Measurements from ENCODE around the gene NRP1.
A peak's percentile ranks its signal among the peaks of the same experiment; 100 is the strongest.
"Not testable (repeated sequence)": the region's sequence is repeated elsewhere in the genome, so short reads cannot be mapped to it uniquely, and the experiment has no call there.

NRP1 gene

GRCh38 chr10:33153968-33154327 is 180.5 kb downstream of the NRP1 start:
- no peak for DNase-seq (ENCODE audit: low read depth in 2 of 2, low spot score in 1 of 2)

DNA sequence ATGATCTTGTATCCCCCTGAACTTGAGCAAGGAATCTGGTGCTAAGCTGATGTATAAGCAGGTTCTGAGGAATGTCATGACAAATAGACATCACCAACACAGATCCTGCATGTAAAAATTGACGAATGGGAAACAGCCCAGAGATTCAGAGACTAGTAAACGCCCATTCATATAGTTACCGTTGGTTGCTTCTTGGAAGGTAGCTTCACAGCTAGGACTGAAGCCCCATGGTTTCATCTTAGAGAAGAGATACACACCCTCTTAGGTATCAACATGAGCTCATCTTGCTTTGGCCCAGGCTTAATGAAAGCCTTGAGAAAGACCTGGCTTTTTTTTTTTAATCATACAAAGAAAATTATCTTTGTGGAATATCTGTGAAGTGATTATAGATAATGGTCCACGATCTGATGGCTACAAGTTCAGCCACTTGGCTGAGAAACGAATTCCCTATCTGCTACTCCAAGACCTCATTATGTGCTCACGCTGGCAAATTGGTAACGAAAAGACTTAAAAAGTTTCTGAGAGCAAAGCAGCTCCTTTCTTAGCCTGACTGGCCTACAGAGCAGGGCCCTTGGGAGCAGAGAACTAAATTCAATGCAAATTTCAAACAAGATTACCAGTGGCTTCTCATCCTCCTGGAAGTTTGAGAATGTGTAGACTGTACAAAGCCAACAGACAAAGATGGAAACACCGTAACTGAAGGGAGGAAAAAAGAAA is 181.1 kb downstream of the NRP1 start:
- no peak for DNase-seq (ENCODE audit: low read depth in 2 of 2, low spot score in 1 of 2)

GRCh38 chr10:33152750-33153149 is 181.7 kb downstream of the NRP1 start:
- DNase-seq (ENCODE audit: low read depth in 2 of 2, low spot score in 1 of 2): no peak

- no peak for DNase-seq (ENCODE audit: low read depth in 2 of 2, low spot score in 1 of 2)
Observed at GRCh38 chr10:33152146-33152545, 182.3 kb downstream of the NRP1 start.

GRCh38 chr10:33151344-33151864 is 183.1 kb downstream of the NRP1 start:
- no peak for DNase-seq (ENCODE audit: low read depth in 2 of 2, low spot score in 1 of 2)

- no peak for DNase-seq (ENCODE audit: low read depth in 2 of 2, low spot score in 1 of 2)
Observed at GRCh38 chr10:33150889-33151288, 183.6 kb downstream of the NRP1 start.

- no peak for DNase-seq (ENCODE audit: low read depth in 2 of 2, low spot score in 1 of 2)
Observed at GRCh38 chr10:33150146-33150545, 184.3 kb downstream of the NRP1 start.

DNA sequence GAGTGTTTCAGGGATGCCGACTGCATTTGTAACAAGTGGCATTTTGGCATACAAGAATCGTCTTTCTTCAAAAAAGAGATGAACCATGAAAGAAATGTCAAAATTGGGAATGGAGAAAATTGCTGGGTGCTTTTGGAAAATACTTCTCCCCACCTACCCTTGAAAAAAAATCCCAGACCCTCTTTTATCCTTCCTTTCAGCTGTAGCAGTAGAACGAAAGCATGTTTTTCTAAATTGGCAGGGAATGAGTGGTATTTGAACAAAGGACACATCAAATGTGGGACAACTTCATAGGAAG is 187.5 kb downstream of the NRP1 start:
- DNase-seq (ENCODE audit: low read depth in 2 of 2, low spot score in 1 of 2): no peak

DNA sequence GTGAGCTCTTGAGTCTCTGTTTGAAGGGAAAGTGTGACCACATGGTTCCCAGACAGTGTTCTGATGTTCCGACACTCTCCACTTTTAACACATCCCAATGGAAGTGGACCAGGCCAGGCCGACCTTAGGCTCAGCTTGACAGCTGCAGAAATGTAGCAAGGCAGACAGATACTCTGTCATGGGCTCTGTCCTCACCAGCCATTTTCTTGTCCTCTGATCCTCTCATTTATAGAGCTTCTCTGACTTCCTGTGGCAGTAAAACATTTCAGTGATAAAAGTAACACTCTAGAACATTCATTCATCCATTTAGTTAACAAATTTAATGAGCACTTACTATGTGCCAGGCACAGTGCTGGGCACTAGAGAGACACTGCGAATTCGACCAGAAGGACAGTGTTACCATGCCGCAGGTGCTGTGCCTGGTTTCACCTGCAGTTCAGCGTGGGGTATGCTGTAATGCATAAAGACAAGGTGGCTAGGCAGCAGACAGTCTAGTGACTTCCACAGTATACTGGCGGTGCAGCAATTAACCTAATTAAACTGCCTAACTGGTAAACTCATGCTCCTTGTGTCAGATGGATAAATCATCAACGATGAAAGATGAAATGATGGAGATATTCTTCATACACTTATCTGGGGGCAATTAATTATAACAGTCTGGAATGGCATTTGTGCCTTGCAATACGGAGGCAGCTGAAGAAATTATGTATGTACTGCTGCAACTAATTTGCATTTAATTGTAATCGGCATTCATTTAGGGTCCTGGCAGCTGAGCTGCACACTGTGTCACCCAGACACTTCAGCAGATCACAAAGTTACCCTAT is 188.1 kb downstream of the NRP1 start:
- no peak for DNase-seq (ENCODE audit: low read depth in 2 of 2, low spot score in 1 of 2)

GRCh38 chr10:33145451-33146188 is 188.8 kb downstream of the NRP1 start:
- no peak for DNase-seq (ENCODE audit: low read depth in 2 of 2, low spot score in 1 of 2)

GRCh38 chr10:33143160-33143728 is 191.2 kb downstream of the NRP1 start:
- DNase-seq (ENCODE audit: low read depth in 2 of 2, low spot score in 1 of 2): no peak

- DNase-seq (ENCODE audit: low read depth in 2 of 2, low spot score in 1 of 2): no peak
Observed at GRCh38 chr10:33142295-33142694, 192.2 kb downstream of the NRP1 start.

GRCh38 chr10:33141251-33141650 is 193.2 kb downstream of the NRP1 start:
- DNase-seq (ENCODE audit: low read depth in 2 of 2, low spot score in 1 of 2): no peak

GRCh38 chr10:33139181-33139646 is 195.3 kb downstream of the NRP1 start:
- DNase-seq (ENCODE audit: low read depth in 2 of 2, low spot score in 1 of 2): peak in 1 of 2 donors; percentile 62

DNA sequence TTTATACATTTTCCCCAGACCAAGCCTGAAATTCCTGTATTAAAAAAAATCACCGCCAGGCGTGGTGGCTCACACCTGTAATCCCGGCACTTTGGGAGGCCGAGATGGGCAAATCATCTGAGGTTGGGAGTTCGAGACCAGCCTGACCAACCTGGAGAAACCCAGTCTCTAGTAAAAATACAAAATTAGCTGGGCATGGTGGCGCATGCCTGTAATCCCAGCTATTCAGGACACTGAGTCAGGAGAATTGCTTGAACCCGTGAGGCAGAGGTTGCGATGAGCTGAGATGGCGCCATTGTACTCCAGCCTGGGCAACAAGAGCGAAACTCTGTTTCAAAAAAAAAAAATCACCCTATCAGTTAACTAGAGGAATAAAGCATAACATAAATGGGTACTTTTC is 195.8 kb downstream of the NRP1 start:
- DNase-seq (ENCODE audit: low read depth in 2 of 2, low spot score in 1 of 2): not testable (repeated sequence)

GRCh38 chr10:33137356-33138005 is 197.0 kb downstream of the NRP1 start:
- DNase-seq (ENCODE audit: low read depth in 2 of 2, low spot score in 1 of 2): no peak

- no peak for DNase-seq (ENCODE audit: low read depth in 2 of 2, low spot score in 1 of 2)
Observed at GRCh38 chr10:33136781-33137180, 197.7 kb downstream of the NRP1 start.

DNA sequence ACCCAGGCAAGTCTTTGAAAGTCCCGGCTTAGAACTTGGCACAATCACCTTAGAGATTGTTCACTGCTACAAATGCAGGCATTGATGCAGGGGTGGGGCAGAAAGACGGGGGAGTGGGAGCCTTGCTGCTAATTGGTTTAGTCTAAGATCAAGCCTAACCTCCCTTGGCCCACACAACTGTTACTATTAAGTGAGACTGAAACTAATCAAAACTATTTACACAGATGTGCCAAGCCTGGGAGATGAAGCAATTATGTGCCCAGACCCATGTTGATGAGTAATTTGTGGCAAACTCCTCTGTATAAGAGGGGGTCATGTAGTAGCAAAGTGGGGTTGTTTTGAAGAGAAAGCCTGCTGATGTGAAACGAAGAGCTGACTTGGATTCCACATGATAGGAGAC is 198.2 kb downstream of the NRP1 start:
- no peak for DNase-seq (ENCODE audit: low read depth in 2 of 2, low spot score in 1 of 2)

GRCh38 chr10:33134011-33134751 is 200.3 kb downstream of the NRP1 start:
- DNase-seq (ENCODE audit: low read depth in 2 of 2, low spot score in 1 of 2): peak in 1 of 2 donors; percentile 54

DNA sequence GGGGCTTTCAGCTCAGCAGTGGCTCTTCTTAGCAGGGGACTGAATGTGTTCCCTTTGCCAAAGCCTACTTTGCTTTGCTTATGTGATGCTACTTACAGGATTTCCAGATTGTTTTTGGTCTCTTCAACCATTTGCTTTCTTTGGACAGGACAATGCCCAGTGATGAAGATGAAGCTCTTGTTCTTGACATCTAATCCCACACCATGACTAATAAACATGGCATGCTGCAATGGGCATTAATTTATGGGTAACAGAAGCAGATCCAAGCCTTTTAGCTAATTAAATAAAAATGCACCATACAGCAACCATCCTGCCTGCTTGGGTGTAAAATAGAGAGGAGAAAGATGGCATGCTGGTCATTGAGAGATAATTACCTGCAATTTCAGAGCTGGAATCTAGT is 200.9 kb downstream of the NRP1 start:
- DNase-seq (ENCODE audit: low read depth in 2 of 2, low spot score in 1 of 2): no peak
